Measurements from ENCODE around the gene TMEM163. TPM values are rescaled to one million over a fixed set of nuclear protein-coding genes. Genes with fewer than 3 reads are reported as not detected.

Gene TMEM163
- total and polyA plus RNA-seq, 4 donors: 5.8 to 46.9 (median 29.8) TPM

DNA sequence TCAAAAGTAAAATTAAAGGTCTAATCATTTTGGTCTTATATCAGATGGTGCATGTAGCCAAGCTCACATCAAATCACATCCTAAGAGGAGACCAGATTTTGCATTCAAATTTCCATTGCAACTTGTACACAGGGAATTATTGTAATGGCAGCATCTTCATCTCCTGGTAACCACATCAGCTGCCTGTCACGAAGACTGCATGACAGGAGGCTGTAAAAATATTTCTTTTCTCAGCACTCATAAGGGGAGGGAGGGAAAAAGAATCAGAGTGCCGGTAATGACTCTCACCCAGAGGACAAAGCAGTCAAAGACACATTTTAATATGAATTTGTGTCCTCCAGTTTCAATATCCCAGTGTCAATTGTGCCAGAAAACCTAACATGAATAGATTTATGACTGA lies 216.7 kb downstream of the TMEM163 start:
- Histone ChIP-seq H3K9ac (ENCODE audit: insufficient read depth in 1 of 2, low read length in 2 of 2) (no peak overlapping the region), H3K36me3 (ENCODE audit: control insufficient read depth in 4 of 4, insufficient read depth in 4 of 4, low read length in 4 of 4) (no peaks in the 10 kb centered on the region), H3K4me3 (no peak overlapping the region), H3K27me3 (ENCODE audit: control insufficient read depth in 3 of 3, insufficient read depth in 3 of 3, low read length in 2 of 3) (no peaks in the 10 kb centered on the region), H3K27ac (ENCODE audit: low read depth in 1 of 2, low read length in 1 of 2) (no peak overlapping the region), H3K9me3 (ENCODE audit: control insufficient read depth in 4 of 4, insufficient read depth in 3 of 4, low read length in 3 of 4) (no peaks in the 10 kb centered on the region), H3K4me1 (ENCODE audit: control insufficient read depth in 5 of 5, insufficient read depth in 5 of 5, low read length in 5 of 5) (peaks cover 0 to 2% (median 0%) of the 10 kb centered on the region in 5 donors)
- 80 to 83% methylated on average over 2 of the region's 2 CpGs for WGBS, 2 donors
- TF ChIP-seq, protein P1, sequence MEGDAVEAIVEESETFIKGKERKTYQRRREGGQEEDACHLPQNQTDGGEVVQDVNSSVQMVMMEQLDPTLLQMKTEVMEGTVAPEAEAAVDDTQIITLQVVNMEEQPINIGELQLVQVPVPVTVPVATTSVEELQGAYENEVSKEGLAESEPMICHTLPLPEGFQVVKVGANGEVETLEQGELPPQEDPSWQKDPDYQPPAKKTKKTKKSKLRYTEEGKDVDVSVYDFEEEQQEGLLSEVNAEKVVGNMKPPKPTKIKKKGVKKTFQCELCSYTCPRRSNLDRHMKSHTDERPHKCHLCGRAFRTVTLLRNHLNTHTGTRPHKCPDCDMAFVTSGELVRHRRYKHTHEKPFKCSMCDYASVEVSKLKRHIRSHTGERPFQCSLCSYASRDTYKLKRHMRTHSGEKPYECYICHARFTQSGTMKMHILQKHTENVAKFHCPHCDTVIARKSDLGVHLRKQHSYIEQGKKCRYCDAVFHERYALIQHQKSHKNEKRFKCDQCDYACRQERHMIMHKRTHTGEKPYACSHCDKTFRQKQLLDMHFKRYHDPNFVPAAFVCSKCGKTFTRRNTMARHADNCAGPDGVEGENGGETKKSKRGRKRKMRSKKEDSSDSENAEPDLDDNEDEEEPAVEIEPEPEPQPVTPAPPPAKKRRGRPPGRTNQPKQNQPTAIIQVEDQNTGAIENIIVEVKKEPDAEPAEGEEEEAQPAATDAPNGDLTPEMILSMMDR (IDR thresholded peaks at IDR 0.05; ENCODE audit: control extremely low read depth, extremely low read depth): no peak
- DNase-seq (no peak), ATAC-seq (ENCODE audit: insufficient read depth, low FRiP score) (no peak)

DNA sequence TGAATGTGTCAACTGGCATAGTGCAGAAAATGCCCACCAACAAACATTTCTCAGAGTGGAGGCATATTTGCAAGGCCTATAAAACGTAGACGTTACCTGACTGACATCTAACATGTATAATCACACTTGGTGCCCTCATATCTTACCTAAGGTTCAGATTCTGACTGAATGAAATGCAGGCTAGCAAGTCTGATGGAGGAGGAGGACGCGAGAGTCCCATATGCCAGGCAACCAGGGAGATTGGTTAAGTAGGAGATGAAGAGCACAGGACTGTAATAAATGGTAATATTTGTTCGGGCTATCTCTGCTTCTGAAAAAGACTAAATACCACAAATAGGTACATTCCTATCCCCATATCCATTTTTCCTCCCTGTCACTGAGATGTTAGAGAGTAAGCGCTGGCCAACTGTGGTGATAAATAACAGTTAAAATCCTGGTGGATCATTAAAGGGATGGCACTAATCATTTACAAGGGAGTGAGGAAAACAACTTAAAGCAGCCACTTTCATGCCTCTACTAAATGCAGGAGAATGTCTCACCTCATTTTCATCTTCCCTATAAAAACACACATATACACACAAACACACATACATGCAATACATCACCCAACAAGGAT lies 217.2 kb downstream of the TMEM163 start:
- ATAC-seq (ENCODE audit: insufficient read depth, low FRiP score): no peak
- 94 to 95% methylated on average over 6 of the region's 6 CpGs for WGBS, 2 donors
- Histone ChIP-seq H3K9ac (ENCODE audit: insufficient read depth in 1 of 2, low read length in 2 of 2) (no peak overlapping the region), H3K36me3 (ENCODE audit: control insufficient read depth in 4 of 4, insufficient read depth in 4 of 4, low read length in 4 of 4) (no peaks in the 10 kb centered on the region), H3K4me3 (no peak overlapping the region), H3K27me3 (ENCODE audit: control insufficient read depth in 3 of 3, insufficient read depth in 3 of 3, low read length in 2 of 3) (no peaks in the 10 kb centered on the region), H3K27ac (ENCODE audit: low read depth in 1 of 2, low read length in 1 of 2) (no peak overlapping the region), H3K4me1 (ENCODE audit: control insufficient read depth in 5 of 5, insufficient read depth in 5 of 5, low read length in 5 of 5) (peaks cover 0 to 2% (median 0%) of the 10 kb centered on the region in 5 donors), H3K9me3 (ENCODE audit: control insufficient read depth in 4 of 4, insufficient read depth in 3 of 4, low read length in 3 of 4) (no peaks in the 10 kb centered on the region)
- TF ChIP-seq, protein P1 (IDR thresholded peaks at IDR 0.05; ENCODE audit: control extremely low read depth, extremely low read depth): no peak
- DNase-seq: no peak

DNA sequence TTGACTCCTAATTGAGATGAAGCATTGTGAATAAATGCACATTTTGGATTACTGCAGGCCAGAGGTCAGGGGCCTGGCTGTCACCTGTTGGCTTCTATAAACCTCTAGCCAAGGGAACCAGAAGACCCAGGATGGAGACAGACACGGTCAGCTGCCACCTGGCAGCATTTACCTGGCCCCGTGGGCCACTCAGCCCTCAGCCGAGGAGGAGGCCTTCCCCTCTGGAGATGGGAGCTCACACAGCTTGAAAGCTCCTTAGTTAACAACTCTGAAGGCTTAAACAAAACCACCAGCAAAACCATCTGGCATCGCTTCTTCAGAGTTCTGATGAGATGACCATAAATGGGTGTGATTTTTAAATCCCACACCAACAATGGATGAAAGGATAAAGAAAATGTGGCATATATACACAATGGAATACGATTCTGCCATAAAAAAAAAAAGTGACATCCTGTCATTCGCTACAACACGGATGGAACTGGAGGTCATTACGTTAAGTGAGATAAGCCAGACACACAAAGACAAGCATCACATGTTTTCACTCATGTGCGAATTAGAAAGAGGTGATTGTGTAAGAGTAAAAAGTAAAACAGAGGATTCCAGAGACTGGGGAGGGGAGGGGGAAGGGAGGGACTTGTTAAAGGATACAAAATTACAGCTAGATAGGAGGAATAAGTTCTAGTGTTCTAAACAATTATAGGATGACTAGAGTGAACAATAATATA lies 218.4 kb downstream of the TMEM163 start:
- Histone ChIP-seq H3K4me3 (no peak overlapping the region), H3K9me3 (ENCODE audit: control insufficient read depth in 4 of 4, insufficient read depth in 3 of 4, low read length in 3 of 4) (no peaks in the 10 kb centered on the region), H3K27ac (ENCODE audit: low read depth in 1 of 2, low read length in 1 of 2) (no peak overlapping the region), H3K4me1 (ENCODE audit: control insufficient read depth in 5 of 5, insufficient read depth in 5 of 5, low read length in 5 of 5) (peaks cover 0 to under 1% (median 0%) of the 10 kb centered on the region in 5 donors), H3K9ac (ENCODE audit: insufficient read depth in 1 of 2, low read length in 2 of 2) (no peak overlapping the region), H3K36me3 (ENCODE audit: control insufficient read depth in 4 of 4, insufficient read depth in 4 of 4, low read length in 4 of 4) (no peaks in the 10 kb centered on the region), H3K27me3 (ENCODE audit: control insufficient read depth in 3 of 3, insufficient read depth in 3 of 3, low read length in 2 of 3) (no peaks in the 10 kb centered on the region)
- TF ChIP-seq, protein P1 (IDR thresholded peaks at IDR 0.05; ENCODE audit: control extremely low read depth, extremely low read depth): no peak
- DNase-seq: no peak
- ATAC-seq (ENCODE audit: insufficient read depth, low FRiP score): no peak
- WGBS, 2 donors: 73 to 82% methylated on average over 9 of the region's 9 CpGs
